Measurements from ENCODE around the gene MMP2. TPM values are rescaled to one million over a fixed set of nuclear protein-coding genes. Genes with fewer than 3 reads are reported as not detected.

The MMP2 gene
- total and polyA plus RNA-seq, 2 of the 13 experiments (the other 11 are each of a cell fraction or from before 2014, with no cell fraction given): 0.31 to 1.3 TPM

DNA sequence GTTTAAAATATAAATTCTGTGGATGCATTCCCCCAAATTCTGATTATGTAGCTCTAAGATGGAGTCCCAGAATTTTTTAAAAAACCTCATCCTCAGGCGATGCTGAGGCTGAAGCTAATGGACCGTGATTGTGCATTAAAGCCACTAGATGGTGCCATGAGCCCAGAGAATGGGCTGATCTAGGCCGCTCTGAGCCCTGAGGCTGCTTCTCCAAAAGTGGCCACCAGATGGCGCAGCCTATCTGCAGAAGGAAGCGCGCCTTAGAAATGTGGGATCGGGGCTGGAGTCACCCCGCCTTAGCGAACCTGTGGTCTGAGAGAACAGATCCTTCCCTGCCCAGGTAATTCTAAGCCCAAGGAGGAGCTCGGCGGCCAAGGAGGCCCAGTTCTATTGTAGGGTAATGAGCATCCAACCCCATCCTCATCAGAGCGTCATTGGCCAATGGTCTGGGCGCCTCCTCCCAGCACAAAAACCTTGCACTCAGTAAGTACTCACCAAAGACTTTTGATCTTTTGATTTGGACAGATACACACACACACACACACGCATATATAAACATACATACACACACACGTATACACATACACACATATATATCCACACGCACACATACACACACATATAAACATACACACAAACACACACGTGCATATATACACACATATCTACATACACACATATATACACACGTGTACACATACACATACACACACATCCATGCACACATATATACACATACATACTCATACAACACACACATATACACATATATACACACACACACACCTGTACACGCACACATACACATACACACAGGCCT, 13.7 kb upstream of the MMP2 start (continued):
- TF ChIP-seq ZMYM2 (CRISPR knock-in tag; IDR thresholded peaks at IDR 0.05) (no peak), CC2D1A (CRISPR knock-in tag; IDR thresholded peaks at IDR 0.05) (no peak), HMG20A (CRISPR knock-in tag; IDR thresholded peaks at IDR 0.05; ENCODE audit: borderline replicate concordance) (no peak), ZNF672 (CRISPR knock-in tag; IDR thresholded peaks at IDR 0.05) (no peak), FOXM1 (CRISPR knock-in tag; IDR thresholded peaks at IDR 0.05) (no peak), SAFB2 (CRISPR knock-in tag; IDR thresholded peaks at IDR 0.05; ENCODE audit: borderline replicate concordance, low read depth) (no peak), THYN1 (CRISPR knock-in tag; IDR thresholded peaks at IDR 0.05; ENCODE audit: borderline replicate concordance, low read depth) (no peak), TMF1 (CRISPR knock-in tag; IDR thresholded peaks at IDR 0.05; ENCODE audit: low read depth) (no peak), JDP2 (CRISPR knock-in tag; IDR thresholded peaks at IDR 0.05; ENCODE audit: borderline replicate concordance) (no peak), ZNF839 (CRISPR knock-in tag; IDR thresholded peaks at IDR 0.05; ENCODE audit: borderline replicate concordance) (no peak), ZNF737 (CRISPR knock-in tag; IDR thresholded peaks at IDR 0.05; ENCODE audit: borderline replicate concordance) (no peak; the same call in 1 of the 2 replicates), MAFK (conservative IDR thresholded peaks at IDR 0.05 in 1 of 2, IDR thresholded peaks at IDR 0.05 in 1 of 2; ENCODE audit: low read length in 2 of 2) (no peak), STAT5B (CRISPR knock-in tag; IDR thresholded peaks at IDR 0.05) (no peak), GTF2F1 (IDR thresholded peaks at IDR 0.05; ENCODE audit: low read length) (0 out of 2 replicates have a peak, but pooled peaks have one; percentile 56), RFXAP (CRISPR knock-in tag; IDR thresholded peaks at IDR 0.05; ENCODE audit: borderline replicate concordance) (peak; percentile 63; the same call in 1 of the 2 replicates), ZNF776 (CRISPR knock-in tag; IDR thresholded peaks at IDR 0.05) (no peak), RBAK (CRISPR knock-in tag; IDR thresholded peaks at IDR 0.05) (no peak), ZKSCAN8 (CRISPR knock-in tag; IDR thresholded peaks at IDR 0.05; ENCODE audit: borderline replicate concordance) (no peak), ZNF589 (CRISPR knock-in tag; conservative IDR thresholded peaks at IDR 0.05) (no peak)
- TF ChIP-seq, protein P1, sequence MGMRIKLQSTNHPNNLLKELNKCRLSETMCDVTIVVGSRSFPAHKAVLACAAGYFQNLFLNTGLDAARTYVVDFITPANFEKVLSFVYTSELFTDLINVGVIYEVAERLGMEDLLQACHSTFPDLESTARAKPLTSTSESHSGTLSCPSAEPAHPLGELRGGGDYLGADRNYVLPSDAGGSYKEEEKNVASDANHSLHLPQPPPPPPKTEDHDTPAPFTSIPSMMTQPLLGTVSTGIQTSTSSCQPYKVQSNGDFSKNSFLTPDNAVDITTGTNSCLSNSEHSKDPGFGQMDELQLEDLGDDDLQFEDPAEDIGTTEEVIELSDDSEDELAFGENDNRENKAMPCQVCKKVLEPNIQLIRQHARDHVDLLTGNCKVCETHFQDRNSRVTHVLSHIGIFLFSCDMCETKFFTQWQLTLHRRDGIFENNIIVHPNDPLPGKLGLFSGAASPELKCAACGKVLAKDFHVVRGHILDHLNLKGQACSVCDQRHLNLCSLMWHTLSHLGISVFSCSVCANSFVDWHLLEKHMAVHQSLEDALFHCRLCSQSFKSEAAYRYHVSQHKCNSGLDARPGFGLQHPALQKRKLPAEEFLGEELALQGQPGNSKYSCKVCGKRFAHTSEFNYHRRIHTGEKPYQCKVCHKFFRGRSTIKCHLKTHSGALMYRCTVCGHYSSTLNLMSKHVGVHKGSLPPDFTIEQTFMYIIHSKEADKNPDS (CRISPR knock-in tag; IDR thresholded peaks at IDR 0.05): no peak
- TF ChIP-seq, protein P2, sequence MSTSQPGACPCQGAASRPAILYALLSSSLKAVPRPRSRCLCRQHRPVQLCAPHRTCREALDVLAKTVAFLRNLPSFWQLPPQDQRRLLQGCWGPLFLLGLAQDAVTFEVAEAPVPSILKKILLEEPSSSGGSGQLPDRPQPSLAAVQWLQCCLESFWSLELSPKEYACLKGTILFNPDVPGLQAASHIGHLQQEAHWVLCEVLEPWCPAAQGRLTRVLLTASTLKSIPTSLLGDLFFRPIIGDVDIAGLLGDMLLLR (CRISPR knock-in tag; IDR thresholded peaks at IDR 0.05): no peak
- TF ChIP-seq, protein P3, sequence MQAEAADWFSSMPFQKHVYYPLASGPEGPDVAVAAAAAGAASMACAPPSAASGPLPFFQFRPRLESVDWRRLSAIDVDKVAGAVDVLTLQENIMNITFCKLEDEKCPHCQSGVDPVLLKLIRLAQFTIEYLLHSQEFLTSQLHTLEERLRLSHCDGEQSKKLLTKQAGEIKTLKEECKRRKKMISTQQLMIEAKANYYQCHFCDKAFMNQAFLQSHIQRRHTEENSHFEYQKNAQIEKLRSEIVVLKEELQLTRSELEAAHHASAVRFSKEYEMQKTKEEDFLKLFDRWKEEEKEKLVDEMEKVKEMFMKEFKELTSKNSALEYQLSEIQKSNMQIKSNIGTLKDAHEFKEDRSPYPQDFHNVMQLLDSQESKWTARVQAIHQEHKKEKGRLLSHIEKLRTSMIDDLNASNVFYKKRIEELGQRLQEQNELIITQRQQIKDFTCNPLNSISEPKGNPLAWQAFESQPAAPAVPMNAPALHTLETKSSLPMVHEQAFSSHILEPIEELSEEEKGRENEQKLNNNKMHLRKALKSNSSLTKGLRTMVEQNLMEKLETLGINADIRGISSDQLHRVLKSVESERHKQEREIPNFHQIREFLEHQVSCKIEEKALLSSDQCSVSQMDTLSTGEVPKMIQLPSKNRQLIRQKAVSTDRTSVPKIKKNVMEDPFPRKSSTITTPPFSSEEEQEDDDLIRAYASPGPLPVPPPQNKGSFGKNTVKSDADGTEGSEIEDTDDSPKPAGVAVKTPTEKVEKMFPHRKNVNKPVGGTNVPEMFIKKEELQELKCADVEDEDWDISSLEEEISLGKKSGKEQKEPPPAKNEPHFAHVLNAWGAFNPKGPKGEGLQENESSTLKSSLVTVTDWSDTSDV (CRISPR knock-in tag; IDR thresholded peaks at IDR 0.05): no peak
- TF ChIP-seq, protein P4, sequence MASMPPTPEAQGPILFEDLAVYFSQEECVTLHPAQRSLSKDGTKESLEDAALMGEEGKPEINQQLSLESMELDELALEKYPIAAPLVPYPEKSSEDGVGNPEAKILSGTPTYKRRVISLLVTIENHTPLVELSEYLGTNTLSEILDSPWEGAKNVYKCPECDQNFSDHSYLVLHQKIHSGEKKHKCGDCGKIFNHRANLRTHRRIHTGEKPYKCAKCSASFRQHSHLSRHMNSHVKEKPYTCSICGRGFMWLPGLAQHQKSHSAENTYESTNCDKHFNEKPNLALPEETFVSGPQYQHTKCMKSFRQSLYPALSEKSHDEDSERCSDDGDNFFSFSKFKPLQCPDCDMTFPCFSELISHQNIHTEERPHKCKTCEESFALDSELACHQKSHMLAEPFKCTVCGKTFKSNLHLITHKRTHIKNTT (CRISPR knock-in tag; IDR thresholded peaks at IDR 0.05): no peak
- TF ChIP-seq, protein P5, sequence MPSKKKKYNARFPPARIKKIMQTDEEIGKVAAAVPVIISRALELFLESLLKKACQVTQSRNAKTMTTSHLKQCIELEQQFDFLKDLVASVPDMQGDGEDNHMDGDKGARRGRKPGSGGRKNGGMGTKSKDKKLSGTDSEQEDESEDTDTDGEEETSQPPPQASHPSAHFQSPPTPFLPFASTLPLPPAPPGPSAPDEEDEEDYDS (CRISPR knock-in tag; IDR thresholded peaks at IDR 0.05): no peak

Data from HepG2 (cell line).